KMS-11 (cell line): ENCODE data around the gene VAV2.

Source experiments
- H2AFZ ChIP-seq: fragments of 200-600 bp; sonication (generic); 2 replicates; pipeline ENCODE4 v1.6.1; 2016; ENCODE audit warnings: antibody characterized with exemption, mixed run types, low read depth
- H3K27ac ChIP-seq: fragments of 200-600 bp; sonication (generic); 2 replicates; pipeline ENCODE4 v1.6.1; 2016; ENCODE audit warnings: mild to moderate bottlenecking, mixed run types
- H3K27me3 ChIP-seq: fragments of 200-600 bp; sonication (generic); 2 replicates; pipeline ENCODE4 v1.6.1; 2017; ENCODE audit warnings: mild to moderate bottlenecking, low read depth, mixed run types, moderate library complexity; ENCODE audit not compliant: insufficient read depth
- H3K36me3 ChIP-seq: fragments of 200-600 bp; sonication (generic); 2 replicates; pipeline ENCODE4 v1.6.1; 2017; ENCODE audit warnings: mild to moderate bottlenecking, mixed run types; ENCODE audit not compliant: insufficient read depth
- H3K4me1 ChIP-seq: fragments of 200-600 bp; sonication (generic); 2 replicates; pipeline ENCODE4 v1.6.1; 2016; ENCODE audit warnings: mild to moderate bottlenecking, low read depth, mixed run types; ENCODE audit not compliant: poor library complexity, severe bottlenecking
- H3K4me2 ChIP-seq: fragments of 200-600 bp; sonication (generic); 2 replicates; pipeline ENCODE4 v1.7.0; 2016; ENCODE audit warnings: mild to moderate bottlenecking, mixed run types
- H3K4me3 ChIP-seq: fragments of 200-600 bp; sonication (generic); IDR thresholded peaks from 2 replicates; pipeline ENCODE4 v1.6.1; 2017; ENCODE audit warnings: low read depth, low read length, mixed read lengths; ENCODE audit not compliant: insufficient read depth
- H3K79me2 ChIP-seq: fragments of 200-600 bp; sonication (generic); 2 replicates; pipeline ENCODE4 v1.6.1; 2016; ENCODE audit warnings: low read depth, mixed run types; ENCODE audit not compliant: insufficient read depth
- H3K9ac ChIP-seq: fragments of 200-600 bp; sonication (generic); 2 replicates; pipeline ENCODE4 v1.6.1; 2016; ENCODE audit warnings: mild to moderate bottlenecking, mixed run types
- H4K20me1 ChIP-seq: fragments of 200-600 bp; sonication (generic); 2 replicates; pipeline ENCODE4 v1.6.1; 2016; ENCODE audit warnings: mild to moderate bottlenecking, mixed run types; ENCODE audit not compliant: insufficient read depth
- CTCF ChIP-seq: fragments of 200-600 bp; sonication (generic); conservative IDR thresholded peaks from 2 replicates; pipeline ENCODE4 v1.6.1; 2017; ENCODE audit warnings: low read depth, mild to moderate bottlenecking, antibody characterized with exemption, low read length, moderate library complexity, mixed read lengths

VAV2 gene

GRCh38 chr9:133875131-133875530, 117.0 kb downstream of the VAV2 start:
- Histone ChIP-seq H3K79me2 (no peaks in the 10 kb centered on the region), H2AFZ (no peak overlapping the region), H3K4me2 (no peak overlapping the region), H3K4me3 (no peak overlapping the region), H3K9ac (no peak overlapping the region), H4K20me1 (no peaks in the 10 kb centered on the region), H3K27ac (no peak overlapping the region), H3K4me1 (no peaks in the 10 kb centered on the region), H3K36me3 (no peaks in the 10 kb centered on the region), H3K27me3 (no peaks in the 10 kb centered on the region)
- TF ChIP-seq CTCF, result no peak

GRCh38 chr9:133874659-133875058, 117.5 kb downstream of the VAV2 start:
- Histone ChIP-seq H3K27ac (no peak overlapping the region), H3K27me3 (no peaks in the 10 kb centered on the region), H4K20me1 (no peaks in the 10 kb centered on the region), H3K9ac (no peak overlapping the region), H2AFZ (no peak overlapping the region), H3K79me2 (no peaks in the 10 kb centered on the region), H3K36me3 (no peaks in the 10 kb centered on the region), H3K4me3 (no peak overlapping the region), H3K4me1 (no peaks in the 10 kb centered on the region), H3K4me2 (no peak overlapping the region)
- TF ChIP-seq CTCF, result no peak

- Histone ChIP-seq H3K79me2 (no peaks in the 10 kb centered on the region), H3K36me3 (no peaks in the 10 kb centered on the region), H3K9ac (no peak overlapping the region), H3K27me3 (no peaks in the 10 kb centered on the region), H3K4me2 (no peak overlapping the region), H3K27ac (no peak overlapping the region), H2AFZ (no peak overlapping the region), H3K4me1 (no peaks in the 10 kb centered on the region), H4K20me1 (no peaks in the 10 kb centered on the region), H3K4me3 (no peak overlapping the region)
- TF ChIP-seq CTCF, result no peak
Measured at GRCh38 chr9:133874060-133874657, 118.0 kb downstream of the VAV2 start.

GRCh38 chr9:133873461-133873891, 118.6 kb downstream of the VAV2 start:
- Histone ChIP-seq H3K4me1 (no peaks in the 10 kb centered on the region), H3K27ac (no peak overlapping the region), H3K9ac (no peak overlapping the region), H3K36me3 (no peaks in the 10 kb centered on the region), H4K20me1 (no peaks in the 10 kb centered on the region), H3K4me3 (no peak overlapping the region), H2AFZ (no peak overlapping the region), H3K27me3 (no peaks in the 10 kb centered on the region), H3K79me2 (no peaks in the 10 kb centered on the region), H3K4me2 (no peak overlapping the region)
- no peak for TF ChIP-seq CTCF
